ENCODE results near the gene ZYX. TPM values are rescaled to one million over a fixed set of nuclear protein-coding genes. Genes with fewer than 3 reads are reported as not detected.

ZYX gene, protein sequence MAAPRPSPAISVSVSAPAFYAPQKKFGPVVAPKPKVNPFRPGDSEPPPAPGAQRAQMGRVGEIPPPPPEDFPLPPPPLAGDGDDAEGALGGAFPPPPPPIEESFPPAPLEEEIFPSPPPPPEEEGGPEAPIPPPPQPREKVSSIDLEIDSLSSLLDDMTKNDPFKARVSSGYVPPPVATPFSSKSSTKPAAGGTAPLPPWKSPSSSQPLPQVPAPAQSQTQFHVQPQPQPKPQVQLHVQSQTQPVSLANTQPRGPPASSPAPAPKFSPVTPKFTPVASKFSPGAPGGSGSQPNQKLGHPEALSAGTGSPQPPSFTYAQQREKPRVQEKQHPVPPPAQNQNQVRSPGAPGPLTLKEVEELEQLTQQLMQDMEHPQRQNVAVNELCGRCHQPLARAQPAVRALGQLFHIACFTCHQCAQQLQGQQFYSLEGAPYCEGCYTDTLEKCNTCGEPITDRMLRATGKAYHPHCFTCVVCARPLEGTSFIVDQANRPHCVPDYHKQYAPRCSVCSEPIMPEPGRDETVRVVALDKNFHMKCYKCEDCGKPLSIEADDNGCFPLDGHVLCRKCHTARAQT
- 100 to 1,000 TPM; 168 to 219 (median 186) TPM for total RNA-seq
- total RNA-seq (2013), result 52.9 TPM

DNA sequence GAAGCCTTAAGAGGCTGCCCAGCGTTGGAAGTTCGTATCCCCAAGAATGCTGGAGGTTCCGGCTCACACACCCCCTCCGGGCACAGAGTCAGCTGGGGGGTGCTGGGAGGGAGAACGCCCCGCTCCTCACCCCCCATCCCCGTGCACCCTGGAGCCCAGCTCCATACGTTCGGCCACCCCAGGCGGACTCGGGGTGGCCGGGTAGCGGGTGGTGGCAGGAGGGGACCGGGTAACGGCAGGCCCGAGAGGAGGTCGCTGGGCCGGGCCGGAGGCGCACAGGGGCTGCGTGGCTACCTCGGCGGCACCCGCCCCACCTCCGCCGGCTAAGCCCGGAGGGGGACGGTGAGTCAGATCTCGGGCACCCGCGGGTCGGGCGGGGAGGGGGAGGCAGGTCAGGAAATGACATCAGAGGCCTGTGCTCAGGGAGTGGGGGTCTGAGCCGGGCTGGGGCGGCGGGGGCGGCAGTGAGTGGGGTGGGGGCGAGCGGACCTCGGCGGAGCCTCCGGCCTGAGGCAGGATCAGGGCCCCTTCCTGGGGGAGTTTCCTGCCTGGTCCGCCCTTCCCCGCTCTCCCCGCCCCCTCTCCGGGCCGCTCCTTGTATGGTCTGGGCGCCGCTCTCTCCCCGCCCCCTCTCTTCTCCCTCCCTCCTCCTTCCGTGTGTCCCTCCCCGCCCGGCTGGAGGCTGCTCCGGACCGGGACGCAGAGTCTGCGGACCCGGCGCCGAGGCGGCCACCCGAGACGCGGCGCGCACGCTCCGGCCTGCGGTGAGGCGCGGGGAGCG is at the start of gene ZYX:
Gene ZYX, plus strand, starts transcription at position 700 of the 781 bp plus-strand sequence. CDS start 227 bp downstream, outside the sequence.
- H3K4me1 Mint-ChIP-seq, result peaks cover 39 to 51% of the 10 kb centered on the region in 2 donors
- peak within 1 kb of the TSS; percentile 95 for H3K27ac ChIP-seq (ENCODE audit: low read length)
- TF ChIP-seq, protein P1, sequence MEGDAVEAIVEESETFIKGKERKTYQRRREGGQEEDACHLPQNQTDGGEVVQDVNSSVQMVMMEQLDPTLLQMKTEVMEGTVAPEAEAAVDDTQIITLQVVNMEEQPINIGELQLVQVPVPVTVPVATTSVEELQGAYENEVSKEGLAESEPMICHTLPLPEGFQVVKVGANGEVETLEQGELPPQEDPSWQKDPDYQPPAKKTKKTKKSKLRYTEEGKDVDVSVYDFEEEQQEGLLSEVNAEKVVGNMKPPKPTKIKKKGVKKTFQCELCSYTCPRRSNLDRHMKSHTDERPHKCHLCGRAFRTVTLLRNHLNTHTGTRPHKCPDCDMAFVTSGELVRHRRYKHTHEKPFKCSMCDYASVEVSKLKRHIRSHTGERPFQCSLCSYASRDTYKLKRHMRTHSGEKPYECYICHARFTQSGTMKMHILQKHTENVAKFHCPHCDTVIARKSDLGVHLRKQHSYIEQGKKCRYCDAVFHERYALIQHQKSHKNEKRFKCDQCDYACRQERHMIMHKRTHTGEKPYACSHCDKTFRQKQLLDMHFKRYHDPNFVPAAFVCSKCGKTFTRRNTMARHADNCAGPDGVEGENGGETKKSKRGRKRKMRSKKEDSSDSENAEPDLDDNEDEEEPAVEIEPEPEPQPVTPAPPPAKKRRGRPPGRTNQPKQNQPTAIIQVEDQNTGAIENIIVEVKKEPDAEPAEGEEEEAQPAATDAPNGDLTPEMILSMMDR (IDR thresholded peaks at IDR 0.05), result no peak
- no peaks in the 10 kb centered on the region for H3K36me3 Mint-ChIP-seq
- peaks cover 3% of the 10 kb centered on the region for H3K36me3 ChIP-seq (ENCODE audit: control insufficient read depth, insufficient read depth, low read length)
- no peaks in the 10 kb centered on the region for H3K27me3 ChIP-seq (ENCODE audit: control insufficient read depth, insufficient read depth, low read length)
- no peaks in the 10 kb centered on the region for H3K27me3 Mint-ChIP-seq (ENCODE audit: low read depth in 2 of 2)
- ATAC-seq, result peak; percentile 75 to 88 (median 78)
- peak; percentile 85 to 88 for DNase-seq
- H3K4me1 ChIP-seq (ENCODE audit: control insufficient read depth, insufficient read depth, low read length), result peaks cover 87% of the 10 kb centered on the region
- under 1% methylated on average over 70 of the region's 72 CpGs for WGBS (ENCODE audit: insufficient coverage)
- peak within 1 kb of the TSS; percentile 92 for H3K4me3 Mint-ChIP-seq
- peak within 1 kb of the TSS; percentile 94 to 98 for H3K27ac Mint-ChIP-seq
- intact Hi-C loops (cut with micrococcal nuclease), result loop anchor here (5.0 kb wide), 1 partner anchor 669 kb away; no protein-coding TSS in a partner anchor
- no peaks in the 10 kb centered on the region for H3K9me3 Mint-ChIP-seq
- no peaks in the 10 kb centered on the region for H3K9me3 ChIP-seq (ENCODE audit: control insufficient read depth, insufficient read depth, low read length)
- H3K4me3 ChIP-seq (ENCODE audit: low read length), result peak within 1 kb of the TSS; percentile 86

DNA sequence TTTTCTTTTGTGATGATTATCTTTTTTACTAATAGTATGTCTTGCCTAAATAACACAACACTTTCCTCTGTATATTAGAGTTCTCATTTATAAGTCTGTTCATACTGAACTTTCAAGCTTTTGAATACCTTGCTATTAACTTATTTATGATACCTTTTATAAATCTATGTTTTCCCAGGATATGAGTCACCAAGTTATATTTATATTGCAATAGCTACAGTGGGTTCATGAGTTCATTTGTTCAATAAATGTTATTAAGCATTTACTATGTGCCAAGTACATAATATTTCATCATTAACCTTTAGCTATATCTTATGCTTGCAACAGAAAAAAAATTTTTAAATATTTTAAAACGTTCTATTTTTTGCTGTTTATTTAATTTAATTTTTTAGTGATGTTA is 46.9 kb upstream of the ZYX start:
- Histone ChIP-seq H3K9me3 (ENCODE audit: control insufficient read depth, insufficient read depth, low read length) (no peaks in the 10 kb centered on the region), H3K4me1 (ENCODE audit: control insufficient read depth, insufficient read depth, low read length) (no peaks in the 10 kb centered on the region), H3K27ac (ENCODE audit: low read length) (no peak overlapping the region), H3K4me3 (ENCODE audit: low read length) (no peak overlapping the region), H3K27me3 (ENCODE audit: control insufficient read depth, insufficient read depth, low read length) (no peaks in the 10 kb centered on the region), H3K36me3 (ENCODE audit: control insufficient read depth, insufficient read depth, low read length) (no peaks in the 10 kb centered on the region)
- Mint-ChIP-seq H3K27me3 (ENCODE audit: low read depth in 2 of 2) (peaks cover 17 to 31% of the 10 kb centered on the region in 2 donors), H3K27ac (no peak overlapping the region), H3K4me3 (no peak overlapping the region), H3K4me1 (no peaks in the 10 kb centered on the region), H3K36me3 (no peaks in the 10 kb centered on the region), H3K9me3 (no peaks in the 10 kb centered on the region)
- WGBS (ENCODE audit: insufficient coverage), result no CpG with 5 or more reads among the region's 1 CpG
- no peak for ATAC-seq
- TF ChIP-seq, protein P1 (IDR thresholded peaks at IDR 0.05), result no peak
- no peak for DNase-seq
- intact Hi-C loops (cut with micrococcal nuclease), result no loop called here

DNA sequence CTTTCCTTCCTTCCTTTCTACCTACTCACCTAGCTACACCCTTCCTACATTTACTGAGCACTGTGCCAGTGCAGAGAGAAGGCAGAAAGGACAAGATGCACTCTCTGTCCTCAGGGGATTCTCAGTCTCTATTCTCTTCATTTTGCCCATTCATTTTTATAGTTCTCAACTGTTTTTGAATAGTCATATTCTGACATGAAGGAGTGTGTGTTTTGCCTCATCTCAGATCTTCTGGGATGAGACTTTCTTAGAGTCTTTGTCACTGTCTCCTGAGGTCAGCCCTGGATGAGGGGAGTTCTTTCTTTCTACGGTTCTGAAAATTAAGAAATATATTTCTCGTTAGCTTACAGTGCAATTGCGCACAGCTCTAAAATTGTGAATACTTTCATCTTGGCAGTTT is 43.9 kb upstream of the ZYX start:
- Histone ChIP-seq H3K27ac (ENCODE audit: low read length) (no peak overlapping the region), H3K4me3 (ENCODE audit: low read length) (no peak overlapping the region), H3K36me3 (ENCODE audit: control insufficient read depth, insufficient read depth, low read length) (no peaks in the 10 kb centered on the region), H3K9me3 (ENCODE audit: control insufficient read depth, insufficient read depth, low read length) (no peaks in the 10 kb centered on the region), H3K4me1 (ENCODE audit: control insufficient read depth, insufficient read depth, low read length) (no peaks in the 10 kb centered on the region), H3K27me3 (ENCODE audit: control insufficient read depth, insufficient read depth, low read length) (no peaks in the 10 kb centered on the region)
- DNase-seq (no peak), ATAC-seq (no peak)
- no peak overlapping the region for H3K4me3 Mint-ChIP-seq
- no peak overlapping the region for H3K27ac Mint-ChIP-seq
- TF ChIP-seq, protein P1 (IDR thresholded peaks at IDR 0.05), result no peak
- no peaks in the 10 kb centered on the region for H3K4me1 Mint-ChIP-seq
- intact Hi-C loops (cut with micrococcal nuclease), result no loop called here
- H3K27me3 Mint-ChIP-seq (ENCODE audit: low read depth in 2 of 2), result peaks cover 20 to 39% of the 10 kb centered on the region in 2 donors
- no peaks in the 10 kb centered on the region for H3K9me3 Mint-ChIP-seq
- H3K36me3 Mint-ChIP-seq, result no peaks in the 10 kb centered on the region
- 92% methylated on average over 3 of the region's 3 CpGs for WGBS (ENCODE audit: insufficient coverage)

All from natural killer cell (primary cell).